Stimulated activated CD4-positive, alpha-beta T cell treated with anti-CD3 and anti-CD28 coated beads, Interleukin-12 subunit alpha, Interleukin-12 subunit beta, amount 100 ng/mL, for 48 hours (primary cell): ENCODE results near the gene HK1.
A peak's percentile ranks its signal among the peaks of the same experiment; 100 is the strongest.
"Not testable (repeated sequence)": the region's sequence is repeated elsewhere in the genome, so short reads cannot be mapped to it uniquely, and the experiment has no call there.

ENCODE experiments used
- DNase-seq, 3 donors: peaks; one replicate each; pipeline ENCODE4 v3.0.0-alpha.2; 2020; ENCODE audit warnings: low read depth in 2 of 3, low spot score in 1 of 3

Gene HK1

GRCh38 chr10:69446650-69447151 lies 168.4 kb downstream of the HK1 start:
- DNase-seq, result no peak

- peak in 1 of 3 donors; percentile 49 for DNase-seq
Observed at GRCh38 chr10:69449841-69450240, 171.5 kb downstream of the HK1 start.

GRCh38 chr10:69450395-69450794 lies 172.1 kb downstream of the HK1 start:
- not testable (repeated sequence) for DNase-seq

- peak; percentile 53 to 77 (median 68) for DNase-seq
Observed at GRCh38 chr10:69451209-69451783, 173.0 kb downstream of the HK1 start, which contains the start of gene TSPAN15. Gene TSPAN15 (plus strand): TSS chr10:69451465. CDS start chr10:69451595, 130 bp downstream.
